CD4-positive, alpha-beta T cell (primary cell): ENCODE measurements around the gene SLC27A1. TPM values are rescaled to one million over a fixed set of nuclear protein-coding genes. Genes with fewer than 3 reads are reported as not detected.
"Not testable (repeated sequence)": the region's sequence is repeated elsewhere in the genome, so short reads cannot be mapped to it uniquely, and the experiment has no call there.

ENCODE experiments used
- ATAC-seq: fragments of 200-7000 bp; cut with Tn5 transposase; one replicate; pipeline ENCODE4 v1.10.0; 2022; ENCODE audit warnings: mild to moderate bottlenecking; ENCODE audit not compliant: poor library complexity
- CTCF ChIA-PET: fragments of 350-600 bp; sonication (Branson Sonifier 250); formaldehyde crosslinking; loops from one replicate; lab custom pipeline; 2021; ENCODE audit warnings: antibody characterized with exemption, inconsistent platforms; lab: Charles Lee
- POLR2A ChIA-PET: fragments of 350-600 bp; sonication (Branson Sonifier 250); formaldehyde crosslinking; loops from one replicate; lab custom pipeline; 2021; ENCODE audit warnings: antibody characterized with exemption, inconsistent platforms; lab: Charles Lee
- DNase-seq, 14 experiments: peaks; one replicate each; pipeline ENCODE4 v3.0.0-alpha.2; 2013 to 2020; ENCODE audit warnings: mixed read lengths in 2 of 14
- H3K27ac ChIP-seq, 2 donors: one replicate each; pipeline versions ENCODE4 v1.5.1 to v1.7.0; 2013; ENCODE audit warnings: low read length in 2 of 2, low read depth in 1 of 2, mild to moderate bottlenecking in 1 of 2
- H3K27me3 ChIP-seq, 2 experiments: 1 replicate in 1 of 2; 2 replicates in 1 of 2; pipeline versions ENCODE4 v1.6.1 to v1.7.0; 2013; ENCODE audit warnings: low read length in 2 of 2, control low read depth in 1 of 2, mild to moderate bottlenecking in 1 of 2, moderate library complexity in 1 of 2; ENCODE audit not compliant: insufficient read depth in 2 of 2, control insufficient read depth in 1 of 2
- H3K36me3 ChIP-seq: one replicate; pipeline ENCODE4 v1.6.1; 2013; ENCODE audit warnings: low read length, control low read depth; ENCODE audit not compliant: insufficient read depth
- H3K4me1 ChIP-seq: one replicate; pipeline ENCODE4 v1.6.1; 2013; ENCODE audit warnings: low read length, control low read depth; ENCODE audit not compliant: insufficient read depth
- H3K4me3 ChIP-seq: one replicate; pipeline ENCODE4 v1.5.1; 2013; ENCODE audit warnings: mild to moderate bottlenecking, low read length, moderate library complexity
- H3K9me3 ChIP-seq, 2 experiments: 1 replicate in 1 of 2; 2 replicates in 1 of 2; pipeline versions ENCODE4 v1.6.1 to v1.7.0; 2013; ENCODE audit warnings: low read length in 2 of 2, mild to moderate bottlenecking in 2 of 2, control low read depth in 1 of 2, moderate library complexity in 1 of 2; ENCODE audit not compliant: control insufficient read depth in 1 of 2, insufficient read depth in 1 of 2
- H3K27ac Mint-ChIP-seq: one replicate; pipeline ENCODE4 v1.8.0; 2020; ENCODE audit warnings: mixed read lengths
- H3K27me3 Mint-ChIP-seq: one replicate; pipeline ENCODE4 v1.8.0; 2021; ENCODE audit warnings: mixed read lengths
- H3K36me3 Mint-ChIP-seq: one replicate; pipeline ENCODE4 v1.8.0; 2021; ENCODE audit warnings: low read depth, mixed read lengths
- H3K4me1 Mint-ChIP-seq: one replicate; pipeline ENCODE4 v1.8.0; 2021; ENCODE audit warnings: low read depth, mixed read lengths
- H3K4me3 Mint-ChIP-seq: one replicate; pipeline ENCODE4 v1.8.0; 2020; ENCODE audit warnings: mild to moderate bottlenecking, mixed read lengths
- H3K9me3 Mint-ChIP-seq: one replicate; pipeline ENCODE4 v1.8.0; 2020; ENCODE audit warnings: mixed read lengths
- CTCF ChIP-seq: fragments of 200-600 bp; IDR thresholded peaks from one replicate; pipeline ENCODE4 v1.8.0; 2022; ENCODE audit warnings: antibody characterized with exemption, mild to moderate bottlenecking
- intact Hi-C, 2 experiments: fragments of 100-400 bp; cut with DNase I in 1 of 2; cut with micrococcal nuclease in 1 of 2; formaldehyde crosslinking; loops; one replicate each; pipeline versions ENCODE4 v1.15.1 to v1.9.0; 2023 to 2025; cut with DNase I, micrococcal nuclease
- total RNA-seq, 174 experiments: library from RNA in 2 of 174; stranded (reverse) in 2 of 174; gene quantifications; one replicate each; pipeline ENCODE4 v1.2.3 and lab custom pipeline; 2021 to 2026

Gene SLC27A1
- total RNA-seq, 2 experiments from 2014 or later = 3.0 TPM

- Mint-ChIP-seq H3K27me3 (no peaks in the 10 kb centered on the region), H3K27ac (no peak overlapping the region), H3K9me3 (no peaks in the 10 kb centered on the region), H3K36me3 (no peaks in the 10 kb centered on the region), H3K4me3 (no peak overlapping the region), H3K4me1 (peaks cover 17% of the 10 kb centered on the region)
- TF ChIP-seq CTCF = no peak
- intact Hi-C loops = loop anchor here (2.0 to 10.0 kb wide), 3 partner anchors 59 to 359 kb away; partner anchors contain the start of gene COLGALT1 (in 1 of the 2)
- DNase-seq = no peak
- H3K36me3 ChIP-seq = peaks cover 2% of the 10 kb centered on the region
- ATAC-seq = no peak
- H3K9me3 ChIP-seq = no peaks in the 10 kb centered on the region
- peaks cover 27% of the 10 kb centered on the region for H3K4me1 ChIP-seq
- POLR2A ChIA-PET = interaction anchor here (0.9 to 1.8 kb wide), 4 partner anchors 16 to 364 kb away, joined by 3 to 7 read pairs (median 5); partner anchors contain the start of genes PGLS, RPL18A and SLC27A1
- H3K4me3 ChIP-seq = no peak overlapping the region
- CTCF ChIA-PET = interaction anchor here (0.6 to 1.8 kb wide), 22 partner anchors 8 to 437 kb away, joined by 3 to 38 read pairs (median 4); partner anchors contain the start of genes CCDC124, MVB12A, PGLS and SLC27A1
- no peak overlapping the region for H3K27ac ChIP-seq
- no peaks in the 10 kb centered on the region for H3K27me3 ChIP-seq
These were observed 25.4 kb downstream of the SLC27A1 start for GRCh38 chr19:17495639-17496296.

- Mint-ChIP-seq H3K9me3 (no peaks in the 10 kb centered on the region), H3K27me3 (no peaks in the 10 kb centered on the region), H3K4me1 (peaks cover 17% of the 10 kb centered on the region), H3K36me3 (no peaks in the 10 kb centered on the region), H3K4me3 (no peak overlapping the region), H3K27ac (no peak overlapping the region)
- peaks cover 6% of the 10 kb centered on the region for H3K36me3 ChIP-seq
- ChIA-PET CTCF (interaction anchor here (0.6 to 1.8 kb wide), 22 partner anchors 9 to 436 kb away, joined by 3 to 38 read pairs (median 4); partner anchors contain the start of genes CCDC124, MVB12A, PGLS and SLC27A1), POLR2A (interaction anchor here (0.9 to 1.8 kb wide), 5 partner anchors 15 to 363 kb away, joined by 3 to 7 read pairs (median 5); partner anchors contain the start of genes PGLS, RPL18A and SLC27A1)
- H3K4me1 ChIP-seq = peaks cover 25% of the 10 kb centered on the region
- no peaks in the 10 kb centered on the region for H3K9me3 ChIP-seq
- ATAC-seq (peak; percentile 99), DNase-seq (peak; percentile 68 to 91 (median 76))
- intact Hi-C loops = loop anchor here (2.0 to 10.0 kb wide), 3 partner anchors 58 to 358 kb away; partner anchors contain the start of gene COLGALT1 (in 1 of the 2)
- peak; percentile 96 for TF ChIP-seq CTCF
- H3K4me3 ChIP-seq = no peak overlapping the region
- no peaks in the 10 kb centered on the region for H3K27me3 ChIP-seq
- H3K27ac ChIP-seq = no peak overlapping the region
These were observed 26.1 kb downstream of the SLC27A1 start for GRCh38 chr19:17496337-17496997.

- intact Hi-C loops = loop anchor here (2.0 to 10.0 kb wide), 3 partner anchors 58 to 358 kb away; partner anchors contain the start of gene COLGALT1 (in 1 of the 2)
- H3K9me3 Mint-ChIP-seq = no peaks in the 10 kb centered on the region
- H3K4me1 Mint-ChIP-seq = peaks cover 17% of the 10 kb centered on the region
- peaks cover 25% of the 10 kb centered on the region for H3K4me1 ChIP-seq
- H3K36me3 Mint-ChIP-seq = no peaks in the 10 kb centered on the region
- no peak overlapping the region for H3K27ac ChIP-seq
- peaks cover 6% of the 10 kb centered on the region for H3K36me3 ChIP-seq
- no peaks in the 10 kb centered on the region for H3K9me3 ChIP-seq
- H3K4me3 Mint-ChIP-seq = no peak overlapping the region
- peak in 1 of 14 experiments; percentile 27 for DNase-seq
- H3K4me3 ChIP-seq = no peak overlapping the region
- no peaks in the 10 kb centered on the region for H3K27me3 Mint-ChIP-seq
- ATAC-seq = no peak
- no peaks in the 10 kb centered on the region for H3K27me3 ChIP-seq
- no peak for TF ChIP-seq CTCF
- H3K27ac Mint-ChIP-seq = no peak overlapping the region
- ChIA-PET CTCF (interaction anchor here (1.3 to 1.8 kb wide), 6 partner anchors 14 to 31 kb away, joined by 3 to 38 read pairs (median 8); partner anchors contain the start of genes PGLS and SLC27A1), POLR2A (interaction anchor here (1.2 to 1.7 kb wide), 3 partner anchors 14 to 362 kb away, joined by 4 to 5 read pairs (median 5); partner anchors contain the start of genes PGLS and RPL18A)
These were observed 26.9 kb downstream of the SLC27A1 start for GRCh38 chr19:17497149-17497798.

GRCh38 chr19:17499025-17499424 lies 28.7 kb downstream of the SLC27A1 start:
- H3K27ac ChIP-seq, H3K4me3 ChIP-seq, H3K36me3 Mint-ChIP-seq, H3K27ac Mint-ChIP-seq, H3K4me3 Mint-ChIP-seq, ATAC-seq, DNase-seq, H3K27me3 Mint-ChIP-seq, H3K27me3 ChIP-seq, H3K9me3 ChIP-seq, H3K36me3 ChIP-seq, CTCF ChIA-PET, H3K9me3 Mint-ChIP-seq, POLR2A ChIA-PET: not testable (repeated sequence)
- H3K4me1 ChIP-seq = peaks cover 25% of the 10 kb centered on the region
- intact Hi-C loops = loop anchor here in 1 of 2 experiments (10.0 kb wide), 1 partner anchor 56 kb away; the partner anchor contains the start of gene COLGALT1
- H3K4me1 Mint-ChIP-seq = peaks cover 17% of the 10 kb centered on the region
